ENCODE data around the gene EFEMP2. TPM values are rescaled to one million over a fixed set of nuclear protein-coding genes. Genes with fewer than 3 reads are reported as not detected.
A peak's percentile ranks its signal among the peaks of the same experiment; 100 is the strongest.

Gene EFEMP2
- total RNA-seq, 3 donors from 2014 or later (not counting 1 experiment from before 2014, with no cell fraction given): 6.1 to 13.0 (median 9.8) TPM

GRCh38 chr11:65869643-65870306 lies 2.8 kb downstream of the EFEMP2 start:
- intact Hi-C loops (cut with micrococcal nuclease): no loop called here
- peak overlapping the region; percentile 13 for H3K4me3 Mint-ChIP-seq

GRCh38 chr11:65868907-65869306 lies 3.7 kb downstream of the EFEMP2 start:
- Mint-ChIP-seq H3K36me3 (no peaks in the 10 kb centered on the region), H3K27ac (no peak overlapping the region), H3K4me1 (peaks cover 24 to 34% of the 10 kb centered on the region in 2 donors), H3K9me3 (no peaks in the 10 kb centered on the region), H3K27me3 (ENCODE audit: low read depth in 2 of 2) (no peaks in the 10 kb centered on the region), H3K4me3 (no peak overlapping the region)
- intact Hi-C loops (cut with micrococcal nuclease): no loop called here
- H3K9me3 ChIP-seq (ENCODE audit: control insufficient read depth, insufficient read depth, low read length): no peaks in the 10 kb centered on the region
- DNase-seq (no peak), ATAC-seq (no peak)
- H3K27me3 ChIP-seq (ENCODE audit: control insufficient read depth, insufficient read depth, low read length): no peaks in the 10 kb centered on the region
- H3K4me3 ChIP-seq (ENCODE audit: low read length): no peak overlapping the region
- WGBS (ENCODE audit: insufficient coverage): 100% methylated on average over 2 of the region's 3 CpGs
- H3K4me1 ChIP-seq (ENCODE audit: control insufficient read depth, insufficient read depth, low read length): peaks cover 30% of the 10 kb centered on the region
- no peak overlapping the region for H3K27ac ChIP-seq (ENCODE audit: low read length)
- peaks cover 28% of the 10 kb centered on the region for H3K36me3 ChIP-seq (ENCODE audit: control insufficient read depth, insufficient read depth, low read length)
- TF ChIP-seq CTCF (IDR thresholded peaks at IDR 0.05): no peak

More at GRCh38 chr11:65869643-65870306, 2.8 kb downstream of the EFEMP2 start:
- Histone ChIP-seq H3K4me1 (ENCODE audit: control insufficient read depth, insufficient read depth, low read length) (peaks cover 36% of the 10 kb centered on the region), H3K27ac (ENCODE audit: low read length) (no peak overlapping the region), H3K27me3 (ENCODE audit: control insufficient read depth, insufficient read depth, low read length) (no peaks in the 10 kb centered on the region), H3K9me3 (ENCODE audit: control insufficient read depth, insufficient read depth, low read length) (no peaks in the 10 kb centered on the region), H3K4me3 (ENCODE audit: low read length) (no peak overlapping the region), H3K36me3 (ENCODE audit: control insufficient read depth, insufficient read depth, low read length) (peaks cover 19% of the 10 kb centered on the region)
- H3K4me1 Mint-ChIP-seq: peaks cover 24 to 34% of the 10 kb centered on the region in 2 donors
- no peak for TF ChIP-seq CTCF (IDR thresholded peaks at IDR 0.05)
- no peak for ATAC-seq
- H3K9me3 Mint-ChIP-seq: no peaks in the 10 kb centered on the region
- H3K36me3 Mint-ChIP-seq: no peaks in the 10 kb centered on the region
- H3K27ac Mint-ChIP-seq: no peak overlapping the region
- no peak for DNase-seq
- 86% methylated on average over 24 of the region's 24 CpGs for WGBS (ENCODE audit: insufficient coverage)
- H3K27me3 Mint-ChIP-seq (ENCODE audit: low read depth in 2 of 2): no peaks in the 10 kb centered on the region

DNA sequence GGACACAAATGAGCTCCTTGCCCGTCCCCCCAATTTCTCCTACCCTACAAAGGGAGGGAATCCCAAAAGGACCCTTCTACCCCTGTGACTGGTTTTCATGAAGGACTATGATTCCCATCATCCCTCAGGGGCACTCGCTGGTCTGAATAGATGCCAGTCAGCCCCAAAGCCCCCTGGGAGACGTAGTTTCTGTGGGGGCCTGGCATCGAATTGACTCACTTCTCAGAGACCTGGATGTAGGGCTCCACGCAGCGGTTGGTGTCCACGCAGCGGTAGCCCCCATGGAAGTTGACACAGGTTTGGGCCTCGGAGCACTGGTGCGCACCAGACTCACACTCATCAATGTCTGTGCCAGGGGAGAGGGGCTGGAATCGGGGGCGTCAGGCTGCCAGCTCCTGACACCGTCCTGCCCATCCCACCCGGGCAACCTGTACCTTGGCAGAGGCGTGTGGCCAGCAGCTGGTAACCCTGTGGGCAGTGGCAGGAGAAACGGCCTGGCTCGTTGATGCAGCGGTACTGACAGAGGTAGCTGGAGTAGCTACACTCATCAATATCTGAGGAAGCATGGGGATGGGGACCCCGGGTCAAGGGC lies 4.4 kb downstream of the EFEMP2 start:
- Histone ChIP-seq H3K27me3 (ENCODE audit: control insufficient read depth, insufficient read depth, low read length) (no peaks in the 10 kb centered on the region), H3K9me3 (ENCODE audit: control insufficient read depth, insufficient read depth, low read length) (no peaks in the 10 kb centered on the region), H3K27ac (ENCODE audit: low read length) (no peak overlapping the region), H3K4me3 (ENCODE audit: low read length) (no peak overlapping the region), H3K4me1 (ENCODE audit: control insufficient read depth, insufficient read depth, low read length) (peaks cover 25% of the 10 kb centered on the region), H3K36me3 (ENCODE audit: control insufficient read depth, insufficient read depth, low read length) (peaks cover 35% of the 10 kb centered on the region)
- TF ChIP-seq CTCF (IDR thresholded peaks at IDR 0.05): no peak
- Mint-ChIP-seq H3K4me1 (peaks cover 17 to 31% of the 10 kb centered on the region in 2 donors), H3K36me3 (no peaks in the 10 kb centered on the region), H3K27me3 (ENCODE audit: low read depth in 2 of 2) (no peaks in the 10 kb centered on the region), H3K4me3 (no peak overlapping the region), H3K27ac (no peak overlapping the region), H3K9me3 (no peaks in the 10 kb centered on the region)
- 95% methylated on average over 18 of the region's 19 CpGs for WGBS (ENCODE audit: insufficient coverage)
- intact Hi-C loops (cut with micrococcal nuclease): no loop called here
- DNase-seq (peak in 1 of 2 donors; percentile 60), ATAC-seq (peak in 2 of 3 donors; percentile 63 to 73)

Data from natural killer cell (primary cell).